Spleen (tissue), 7 donors: ENCODE results near the gene FOXE1.

Source experiments
- CTCF ChIP-seq, 11 experiments: fragments of 200-600 bp in 7 of 11; fragments of 450-650 bp in 4 of 11; sonication (generic) in 4 of 11; IDR thresholded peaks in 8 of 11; conservative IDR thresholded peaks in 3 of 11; 1 replicate in 7 of 11; 2 replicates in 4 of 11; pipeline versions ENCODE4 v1.4.0 to v1.8.0; 2016 to 2021; ENCODE audit warnings: antibody characterized with exemption in 11 of 11, inconsistent platforms in 4 of 11, mild to moderate bottlenecking in 1 of 11
- POLR2AphosphoS5 ChIP-seq, 3 donors: sonication (generic); formaldehyde crosslinking; IDR thresholded peaks; one replicate each; pipeline ENCODE4 v1.5.1; 2017; ENCODE audit warnings: antibody characterized with exemption in 3 of 3
- donor health status: DM: no; HTN: no; CAD: no; lungs with moderate emphysema.
- donor health status: DM: no; HTN: no; CAD: no.
- donor health status: DM: no; HTN: no; CAD: no.

- TF ChIP-seq CTCF (IDR thresholded peaks at IDR 0.05 in 8 of 11, conservative IDR thresholded peaks at IDR 0.05 in 3 of 11) (no peak), POLR2AphosphoS5 (IDR thresholded peaks at IDR 0.05) (no peak)
Measured at GRCh38 chr9:97840521-97840920, 12.5 kb upstream of the FOXE1 start.
